Measurements from ENCODE around the gene FERMT2.

GRCh38 chr14:52871606-52872005 lies 79.2 kb downstream of the FERMT2 start:
- TF ChIP-seq, protein P1, sequence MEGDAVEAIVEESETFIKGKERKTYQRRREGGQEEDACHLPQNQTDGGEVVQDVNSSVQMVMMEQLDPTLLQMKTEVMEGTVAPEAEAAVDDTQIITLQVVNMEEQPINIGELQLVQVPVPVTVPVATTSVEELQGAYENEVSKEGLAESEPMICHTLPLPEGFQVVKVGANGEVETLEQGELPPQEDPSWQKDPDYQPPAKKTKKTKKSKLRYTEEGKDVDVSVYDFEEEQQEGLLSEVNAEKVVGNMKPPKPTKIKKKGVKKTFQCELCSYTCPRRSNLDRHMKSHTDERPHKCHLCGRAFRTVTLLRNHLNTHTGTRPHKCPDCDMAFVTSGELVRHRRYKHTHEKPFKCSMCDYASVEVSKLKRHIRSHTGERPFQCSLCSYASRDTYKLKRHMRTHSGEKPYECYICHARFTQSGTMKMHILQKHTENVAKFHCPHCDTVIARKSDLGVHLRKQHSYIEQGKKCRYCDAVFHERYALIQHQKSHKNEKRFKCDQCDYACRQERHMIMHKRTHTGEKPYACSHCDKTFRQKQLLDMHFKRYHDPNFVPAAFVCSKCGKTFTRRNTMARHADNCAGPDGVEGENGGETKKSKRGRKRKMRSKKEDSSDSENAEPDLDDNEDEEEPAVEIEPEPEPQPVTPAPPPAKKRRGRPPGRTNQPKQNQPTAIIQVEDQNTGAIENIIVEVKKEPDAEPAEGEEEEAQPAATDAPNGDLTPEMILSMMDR (IDR thresholded peaks at IDR 0.05; ENCODE audit: low read depth, low read length, missing input control) = no peak
- TF ChIP-seq JUND (IDR thresholded peaks at IDR 0.05) (no peak), GABPA (IDR thresholded peaks at IDR 0.05 in 1 of 2, conservative IDR thresholded peaks at IDR 0.05 in 1 of 2) (no peak), RXRA (IDR thresholded peaks at IDR 0.05) (no peak), TAF1 (conservative IDR thresholded peaks at IDR 0.05) (no peak)
- TF ChIP-seq, protein P2, sequence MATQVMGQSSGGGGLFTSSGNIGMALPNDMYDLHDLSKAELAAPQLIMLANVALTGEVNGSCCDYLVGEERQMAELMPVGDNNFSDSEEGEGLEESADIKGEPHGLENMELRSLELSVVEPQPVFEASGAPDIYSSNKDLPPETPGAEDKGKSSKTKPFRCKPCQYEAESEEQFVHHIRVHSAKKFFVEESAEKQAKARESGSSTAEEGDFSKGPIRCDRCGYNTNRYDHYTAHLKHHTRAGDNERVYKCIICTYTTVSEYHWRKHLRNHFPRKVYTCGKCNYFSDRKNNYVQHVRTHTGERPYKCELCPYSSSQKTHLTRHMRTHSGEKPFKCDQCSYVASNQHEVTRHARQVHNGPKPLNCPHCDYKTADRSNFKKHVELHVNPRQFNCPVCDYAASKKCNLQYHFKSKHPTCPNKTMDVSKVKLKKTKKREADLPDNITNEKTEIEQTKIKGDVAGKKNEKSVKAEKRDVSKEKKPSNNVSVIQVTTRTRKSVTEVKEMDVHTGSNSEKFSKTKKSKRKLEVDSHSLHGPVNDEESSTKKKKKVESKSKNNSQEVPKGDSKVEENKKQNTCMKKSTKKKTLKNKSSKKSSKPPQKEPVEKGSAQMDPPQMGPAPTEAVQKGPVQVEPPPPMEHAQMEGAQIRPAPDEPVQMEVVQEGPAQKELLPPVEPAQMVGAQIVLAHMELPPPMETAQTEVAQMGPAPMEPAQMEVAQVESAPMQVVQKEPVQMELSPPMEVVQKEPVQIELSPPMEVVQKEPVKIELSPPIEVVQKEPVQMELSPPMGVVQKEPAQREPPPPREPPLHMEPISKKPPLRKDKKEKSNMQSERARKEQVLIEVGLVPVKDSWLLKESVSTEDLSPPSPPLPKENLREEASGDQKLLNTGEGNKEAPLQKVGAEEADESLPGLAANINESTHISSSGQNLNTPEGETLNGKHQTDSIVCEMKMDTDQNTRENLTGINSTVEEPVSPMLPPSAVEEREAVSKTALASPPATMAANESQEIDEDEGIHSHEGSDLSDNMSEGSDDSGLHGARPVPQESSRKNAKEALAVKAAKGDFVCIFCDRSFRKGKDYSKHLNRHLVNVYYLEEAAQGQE (IDR thresholded peaks at IDR 0.05) = no peak
- TF ChIP-seq, protein P3, sequence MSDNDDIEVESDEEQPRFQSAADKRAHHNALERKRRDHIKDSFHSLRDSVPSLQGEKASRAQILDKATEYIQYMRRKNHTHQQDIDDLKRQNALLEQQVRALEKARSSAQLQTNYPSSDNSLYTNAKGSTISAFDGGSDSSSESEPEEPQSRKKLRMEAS (IDR thresholded peaks at IDR 0.05) = no peak
- TF ChIP-seq, protein P4, sequence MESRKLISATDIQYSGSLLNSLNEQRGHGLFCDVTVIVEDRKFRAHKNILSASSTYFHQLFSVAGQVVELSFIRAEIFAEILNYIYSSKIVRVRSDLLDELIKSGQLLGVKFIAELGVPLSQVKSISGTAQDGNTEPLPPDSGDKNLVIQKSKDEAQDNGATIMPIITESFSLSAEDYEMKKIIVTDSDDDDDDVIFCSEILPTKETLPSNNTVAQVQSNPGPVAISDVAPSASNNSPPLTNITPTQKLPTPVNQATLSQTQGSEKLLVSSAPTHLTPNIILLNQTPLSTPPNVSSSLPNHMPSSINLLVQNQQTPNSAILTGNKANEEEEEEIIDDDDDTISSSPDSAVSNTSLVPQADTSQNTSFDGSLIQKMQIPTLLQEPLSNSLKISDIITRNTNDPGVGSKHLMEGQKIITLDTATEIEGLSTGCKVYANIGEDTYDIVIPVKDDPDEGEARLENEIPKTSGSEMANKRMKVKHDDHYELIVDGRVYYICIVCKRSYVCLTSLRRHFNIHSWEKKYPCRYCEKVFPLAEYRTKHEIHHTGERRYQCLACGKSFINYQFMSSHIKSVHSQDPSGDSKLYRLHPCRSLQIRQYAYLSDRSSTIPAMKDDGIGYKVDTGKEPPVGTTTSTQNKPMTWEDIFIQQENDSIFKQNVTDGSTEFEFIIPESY (IDR thresholded peaks at IDR 0.05) = no peak
